WTC11 (cell line): Measurements from ENCODE around the gene ATN1. TPM values are rescaled to one million over a fixed set of nuclear protein-coding genes. Genes with fewer than 3 reads are reported as not detected.

Experiments used
- ATAC-seq: fragments of 200-7000 bp; cut with Tn5 transposase; 2 replicates; pipeline ENCODE4 v1.10.0; 2021; ENCODE audit warnings: mild to moderate bottlenecking, moderate library complexity
- CTCF ChIA-PET: fragments of 300-600 bp; sonication (Branson Sonifier 250); formaldehyde crosslinking; loops from one replicate; lab custom pipeline; 2021; ENCODE audit warnings: antibody characterized with exemption; lab: Charles Lee
- POLR2A ChIA-PET: fragments of 350-600 bp; sonication (Branson Sonifier 250); formaldehyde crosslinking; loops from one replicate; lab custom pipeline; 2021; ENCODE audit warnings: antibody characterized with exemption; lab: Charles Lee
- DNase-seq: peaks from one replicate; pipeline ENCODE4 v3.0.0; 2021; ENCODE audit warnings: low spot score
- H3K27ac Mint-ChIP-seq: 2 replicates; pipeline ENCODE4 v1.8.0; 2021; ENCODE audit warnings: mixed read lengths
- H3K27me3 Mint-ChIP-seq: 2 replicates; pipeline ENCODE4 v1.8.0; 2021; ENCODE audit warnings: low read depth, mild to moderate bottlenecking, moderate library complexity, mixed read lengths
- H3K36me3 Mint-ChIP-seq: 2 replicates; pipeline ENCODE4 v1.8.0; 2021; ENCODE audit warnings: mixed read lengths
- H3K4me1 Mint-ChIP-seq: 2 replicates; pipeline ENCODE4 v1.8.0; 2022; ENCODE audit warnings: mixed read lengths
- H3K4me3 Mint-ChIP-seq: 2 replicates; pipeline ENCODE4 v1.8.0; 2021; ENCODE audit warnings: mild to moderate bottlenecking, moderate library complexity, mixed read lengths
- H3K9me3 Mint-ChIP-seq: 2 replicates; pipeline ENCODE4 v1.8.0; 2021; ENCODE audit warnings: mixed read lengths
- ARID4B ChIP-seq: sonication (generic); formaldehyde crosslinking; IDR thresholded peaks from 2 replicates; pipeline ENCODE4 v1.8.0; 2023; ENCODE audit warnings: missing genetic modification reagents, mild to moderate bottlenecking, borderline replicate concordance
- ATF3 ChIP-seq: sonication (generic); formaldehyde crosslinking; conservative IDR thresholded peaks from 2 replicates; pipeline ENCODE4 v1.8.1; 2022; ENCODE audit warnings: mild to moderate bottlenecking, missing genetic modification reagents
- E2F1 ChIP-seq: sonication (generic); formaldehyde crosslinking; IDR thresholded peaks from 2 replicates; pipeline ENCODE4 v1.8.0; 2022; ENCODE audit warnings: mild to moderate bottlenecking, missing genetic modification reagents
- PRDM15 ChIP-seq: sonication (generic); formaldehyde crosslinking; IDR thresholded peaks from 2 replicates; pipeline ENCODE4 v1.8.0; 2022; ENCODE audit warnings: missing genetic modification reagents
- PRRX2 ChIP-seq: fragments of 250-450 bp; sonication (Bioruptor Pico); IDR thresholded peaks from 2 replicates; pipeline ENCODE4 v1.8.0; 2021; ENCODE audit warnings: mild to moderate bottlenecking
- ZNF121 ChIP-seq: sonication (generic); formaldehyde crosslinking; IDR thresholded peaks from 2 replicates; pipeline ENCODE4 v1.8.0; 2023; ENCODE audit warnings: missing genetic modification reagents
- total RNA-seq: library from RNA; stranded (reverse); gene quantifications from 3 replicates; pipeline ENCODE4 v1.2.3, GENCODE V29; 2021

ATN1 gene
- total RNA-seq, 1 experiment from 2014 or later = 87.1 TPM

GRCh38 chr12:6935371-6936193 is 7.8 kb downstream of the ATN1 start (continued):
- no peak for TF ChIP-seq ARID4B (CRISPR knock-in tag)
- TF ChIP-seq E2F1 (CRISPR knock-in tag) = no peak
- no peak for TF ChIP-seq ZNF121 (CRISPR knock-in tag)

- peak overlapping the region; percentile 83 for H3K27ac Mint-ChIP-seq
- POLR2A ChIA-PET = interaction anchor here (0.9 to 4.3 kb wide), 4 partner anchors 9 to 67 kb away, joined by 3 to 44 read pairs (median 8); no protein-coding TSS in a partner anchor
These were observed 8.5 kb downstream of the ATN1 start for GRCh38 chr12:6936194-6936635.

GRCh38 chr12:6936636-6937480 is 9.1 kb downstream of the ATN1 start:
- H3K36me3 Mint-ChIP-seq = peaks cover 46% of the 10 kb centered on the region
- H3K27ac Mint-ChIP-seq = peak overlapping the region; percentile 83
- peak overlapping the region; percentile 69 for H3K4me3 Mint-ChIP-seq
- TF ChIP-seq ATF3 (no peak), PRDM15 (peak; percentile 46; the same call in 1 of the 2 replicates)
- ChIA-PET POLR2A (interaction anchor here (0.9 to 4.3 kb wide), 10 partner anchors 9 to 85 kb away, joined by 3 to 44 read pairs (median 8); partner anchors contain the start of genes CDCA3, LPCAT3, SPSB2 and TPI1), CTCF (interaction anchor here (0.5 to 6.9 kb wide), 15 partner anchors 9 to 173 kb away, joined by 3 to 93 read pairs (median 4); partner anchors contain the start of genes ATN1, LPCAT3 and SPSB2)
- no peaks in the 10 kb centered on the region for H3K9me3 Mint-ChIP-seq
- H3K27me3 Mint-ChIP-seq = no peaks in the 10 kb centered on the region
- DNase-seq (peak; percentile 30), ATAC-seq (peak; percentile 19)
- peaks cover 24% of the 10 kb centered on the region for H3K4me1 Mint-ChIP-seq

More at GRCh38 chr12:6936194-6936635, 8.5 kb downstream of the ATN1 start:
- CTCF ChIA-PET = interaction anchor here (0.5 to 6.9 kb wide), 10 partner anchors 9 to 173 kb away, joined by 3 to 93 read pairs (median 18); partner anchors contain the start of genes ATN1 and SPSB2
- peak overlapping the region; percentile 69 for H3K4me3 Mint-ChIP-seq
- peaks cover 24% of the 10 kb centered on the region for H3K4me1 Mint-ChIP-seq
- ATAC-seq (no peak), DNase-seq (no peak)
- no peaks in the 10 kb centered on the region for H3K9me3 Mint-ChIP-seq
- peaks cover 46% of the 10 kb centered on the region for H3K36me3 Mint-ChIP-seq
- H3K27me3 Mint-ChIP-seq = no peaks in the 10 kb centered on the region
- TF ChIP-seq PRRX2 (CRISPR knock-in tag) = no peak
